SK-N-MC (cell line): ENCODE data around the gene LLGL1.

Experiments used
- EZH2 ChIP-seq: fragments of 200-600 bp; sonication (generic); IDR thresholded peaks from one replicate; pipeline ENCODE4 v1.6.1; 2017; ENCODE audit warnings: antibody characterized with exemption
- POLR2AphosphoS5 ChIP-seq: IDR thresholded peaks from 2 replicates; pipeline ENCODE4 v1.6.1; 2012; ENCODE audit warnings: mild to moderate bottlenecking, low read depth, low read length, borderline replicate concordance

DNA sequence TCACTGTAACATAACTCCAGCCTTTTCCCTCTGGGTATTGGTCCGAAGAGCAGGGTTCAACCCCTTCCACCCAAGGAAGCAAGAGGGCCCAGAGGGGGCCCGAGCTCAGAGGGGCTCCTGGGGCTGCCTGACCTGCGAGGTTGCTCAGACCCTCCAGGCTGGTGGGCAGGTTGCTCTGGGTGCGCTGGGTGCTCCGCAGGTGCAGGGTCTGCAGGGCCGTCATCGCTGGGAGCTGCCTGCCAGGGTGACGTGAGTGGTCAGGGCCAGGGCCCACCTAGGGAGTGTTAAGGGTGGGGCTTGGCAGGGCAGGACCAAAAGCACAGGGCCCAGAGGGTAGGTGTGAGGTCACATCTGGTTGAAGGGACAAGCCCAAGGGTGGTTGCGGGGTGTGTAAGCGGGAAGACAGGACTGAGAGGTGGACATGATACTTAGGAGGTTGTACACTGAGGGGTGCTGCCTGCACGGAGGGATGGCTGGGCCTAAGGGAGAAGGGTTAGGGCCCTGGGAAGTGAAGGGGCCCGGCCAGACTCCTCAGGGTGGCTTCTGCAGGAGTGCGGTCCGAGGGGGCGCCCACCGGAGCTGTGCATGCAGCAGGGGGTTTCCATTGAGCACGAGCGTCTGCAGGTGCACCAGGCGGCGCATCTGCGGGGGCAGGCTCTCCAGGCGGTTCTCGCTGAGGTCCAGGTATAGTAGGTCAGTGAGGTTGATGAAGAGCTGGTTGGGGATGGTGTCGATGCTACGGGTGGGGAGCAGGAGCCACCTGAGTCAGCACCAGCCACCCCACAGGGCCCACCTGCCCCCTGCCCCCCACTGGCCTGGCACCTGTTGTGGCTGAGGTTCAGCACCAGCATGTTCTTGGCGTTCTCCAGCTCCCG, 28.7 kb downstream of the LLGL1 start:
- no peak for TF ChIP-seq EZH2
- no peak for TF ChIP-seq POLR2AphosphoS5
